Panc1 (cell line): ENCODE data around the gene WNT7A.

Source experiments
- CTCF ChIP-seq: fragments of 450-650 bp; IDR thresholded peaks from 2 replicates; pipeline ENCODE4 v1.5.1; 2017; ENCODE audit warnings: mild to moderate bottlenecking
- POLR2AphosphoS5 ChIP-seq: IDR thresholded peaks from 2 replicates; pipeline ENCODE4 v1.6.1; 2012; ENCODE audit warnings: mild to moderate bottlenecking, low read depth, low read length, moderate library complexity
- REST ChIP-seq, 2 experiments: IDR thresholded peaks; 2 replicates each; pipeline ENCODE4 v1.6.1; 2011 to 2012; ENCODE audit warnings: low read depth in 2 of 2, control low read depth in 1 of 2, low read length in 1 of 2, mild to moderate bottlenecking in 1 of 2, moderate library complexity in 1 of 2; ENCODE audit not compliant: insufficient read depth in 1 of 2
- TCF7L2 ChIP-seq: IDR thresholded peaks from 2 replicates; pipeline ENCODE4 v1.6.1; 2011; ENCODE audit warnings: mild to moderate bottlenecking, low read depth, low read length, inconsistent platforms

GRCh38 chr3:13868844-13869724, 10.8 kb downstream of the WNT7A start:
- TF ChIP-seq CTCF, result no peak
- TF ChIP-seq POLR2AphosphoS5, result no peak
- TF ChIP-seq REST (IDR thresholded peaks at IDR 0.05; ENCODE audit: insufficient read depth in 1 of 2, low read depth in 2 of 2, low read length in 1 of 2), result no peak
- TF ChIP-seq TCF7L2, result no peak
